NT2/D1 (cell line): ENCODE measurements around the gene IQGAP1.

Experiments used
- SUZ12 ChIP-seq: IDR thresholded peaks from 2 replicates; pipeline ENCODE4 v1.6.1; 2011; ENCODE audit not compliant: insufficient read length, insufficient read depth; ENCODE audit errors: extremely low read depth
- YY1 ChIP-seq: IDR thresholded peaks from 2 replicates; pipeline ENCODE4 v1.6.1; 2011; ENCODE audit not compliant: insufficient read length, insufficient read depth
- ZNF274 ChIP-seq: IDR thresholded peaks from 2 replicates; pipeline ENCODE4 v1.6.1; 2011; ENCODE audit warnings: mild to moderate bottlenecking, low read depth, low read length

GRCh38 chr15:90387534-90388461, at the start of gene IQGAP1:
- TF ChIP-seq YY1 (no peak), ZNF274 (no peak), SUZ12 (no peak)
